Rectal smooth muscle tissue (tissue), 1 donor: ENCODE data around the gene PAK5.

ENCODE experiments used
- H3K27ac ChIP-seq: one replicate; pipeline ENCODE4 v1.7.0; 2013; ENCODE audit warnings: low read depth, low read length, inconsistent platforms
- H3K27me3 ChIP-seq: one replicate; pipeline ENCODE4 v1.7.0; 2013; ENCODE audit warnings: low read length; ENCODE audit not compliant: control insufficient read depth, insufficient read depth
- H3K36me3 ChIP-seq: one replicate; pipeline ENCODE4 v1.7.0; 2013; ENCODE audit warnings: low read length; ENCODE audit not compliant: control insufficient read depth, insufficient read depth
- H3K4me1 ChIP-seq: one replicate; pipeline ENCODE4 v1.7.0; 2013; ENCODE audit warnings: low read length; ENCODE audit not compliant: control insufficient read depth, insufficient read depth
- H3K4me3 ChIP-seq: one replicate; pipeline ENCODE4 v1.7.0; 2013; ENCODE audit warnings: low read length
- H3K9ac ChIP-seq: one replicate; pipeline ENCODE4 v1.7.0; 2013; ENCODE audit warnings: low read length

Gene PAK5

GRCh38 chr20:9629831-9630230 lies 209.0 kb downstream of the PAK5 start:
- Histone ChIP-seq H3K27ac (no peak overlapping the region), H3K4me3 (no peak overlapping the region), H3K4me1 (no peaks in the 10 kb centered on the region), H3K36me3 (no peaks in the 10 kb centered on the region), H3K9ac (no peak overlapping the region), H3K27me3 (no peaks in the 10 kb centered on the region)

- H3K27ac ChIP-seq, result no peak overlapping the region
- H3K4me3 ChIP-seq, result no peak overlapping the region
- no peaks in the 10 kb centered on the region for H3K4me1 ChIP-seq
- no peak overlapping the region for H3K9ac ChIP-seq
- H3K36me3 ChIP-seq, result no peaks in the 10 kb centered on the region
- H3K27me3 ChIP-seq, result no peaks in the 10 kb centered on the region
Observed at GRCh38 chr20:9628589-9628988, 210.3 kb downstream of the PAK5 start.

DNA sequence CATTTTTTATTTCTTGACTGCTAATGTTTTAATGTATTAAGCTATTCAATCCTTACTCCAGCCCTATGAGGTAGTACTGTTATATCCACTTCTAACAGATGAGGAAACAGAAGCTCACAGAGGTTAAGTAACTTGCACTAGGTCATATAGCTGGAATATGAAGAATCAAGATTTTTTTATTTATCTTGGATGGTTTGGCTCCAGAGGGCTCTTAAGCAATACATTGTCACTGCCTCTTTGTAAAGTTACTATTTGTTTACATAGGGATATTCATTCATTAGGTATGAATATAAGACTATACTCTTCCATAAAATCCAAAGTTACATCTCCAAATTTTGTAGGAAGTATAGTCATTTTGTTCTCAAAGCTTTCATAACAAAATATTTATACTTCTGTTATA lies 210.7 kb downstream of the PAK5 start:
- no peaks in the 10 kb centered on the region for H3K4me1 ChIP-seq
- no peak overlapping the region for H3K27ac ChIP-seq
- no peak overlapping the region for H3K4me3 ChIP-seq

GRCh38 chr20:9627219-9627618 lies 211.7 kb downstream of the PAK5 start:
- H3K36me3 ChIP-seq, result no peaks in the 10 kb centered on the region
- H3K4me3 ChIP-seq, result no peak overlapping the region
- H3K27ac ChIP-seq, result no peak overlapping the region
- no peaks in the 10 kb centered on the region for H3K4me1 ChIP-seq
- H3K9ac ChIP-seq, result no peak overlapping the region
- no peaks in the 10 kb centered on the region for H3K27me3 ChIP-seq

More for the DNA sequence above, 210.7 kb downstream of the PAK5 start:
- Histone ChIP-seq H3K9ac (no peak overlapping the region), H3K27me3 (no peaks in the 10 kb centered on the region), H3K36me3 (no peaks in the 10 kb centered on the region)

DNA sequence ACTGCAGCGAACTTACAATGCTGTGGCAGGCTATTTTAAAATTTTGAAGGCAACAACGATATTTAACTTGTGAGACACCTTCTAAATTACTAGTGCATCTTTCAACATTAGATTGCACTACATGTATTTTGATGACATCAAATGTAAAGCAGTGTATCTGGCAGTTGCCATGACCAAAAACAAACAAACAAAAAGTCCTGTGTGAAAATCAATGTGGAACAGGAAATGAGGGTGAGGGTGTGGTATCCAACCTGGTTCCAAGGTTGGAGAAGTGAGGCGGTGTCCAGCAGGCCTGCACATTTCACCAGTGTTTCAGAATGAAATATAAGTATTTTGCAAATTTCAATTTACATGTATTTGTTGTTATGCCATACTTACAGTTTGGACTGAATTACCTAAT lies 212.5 kb downstream of the PAK5 start:
- Histone ChIP-seq H3K4me3 (no peak overlapping the region), H3K9ac (no peak overlapping the region), H3K36me3 (no peaks in the 10 kb centered on the region), H3K27me3 (no peaks in the 10 kb centered on the region), H3K4me1 (no peaks in the 10 kb centered on the region), H3K27ac (no peak overlapping the region)

- H3K27ac ChIP-seq, result no peak overlapping the region
- H3K27me3 ChIP-seq, result no peaks in the 10 kb centered on the region
- H3K36me3 ChIP-seq, result no peaks in the 10 kb centered on the region
- H3K4me3 ChIP-seq, result no peak overlapping the region
- H3K9ac ChIP-seq, result no peak overlapping the region
- no peaks in the 10 kb centered on the region for H3K4me1 ChIP-seq
Observed at GRCh38 chr20:9617940-9618339, 220.9 kb downstream of the PAK5 start.

- Histone ChIP-seq H3K9ac (no peak overlapping the region), H3K4me1 (no peaks in the 10 kb centered on the region), H3K27me3 (no peaks in the 10 kb centered on the region), H3K4me3 (no peak overlapping the region), H3K27ac (no peak overlapping the region), H3K36me3 (no peaks in the 10 kb centered on the region)
Observed at GRCh38 chr20:9616833-9617461, 221.9 kb downstream of the PAK5 start.

- Histone ChIP-seq H3K36me3 (no peaks in the 10 kb centered on the region), H3K27ac (no peak overlapping the region), H3K4me1 (no peaks in the 10 kb centered on the region), H3K27me3 (no peaks in the 10 kb centered on the region), H3K9ac (no peak overlapping the region), H3K4me3 (no peak overlapping the region)
Observed at GRCh38 chr20:9616455-9616805, 222.4 kb downstream of the PAK5 start.

DNA sequence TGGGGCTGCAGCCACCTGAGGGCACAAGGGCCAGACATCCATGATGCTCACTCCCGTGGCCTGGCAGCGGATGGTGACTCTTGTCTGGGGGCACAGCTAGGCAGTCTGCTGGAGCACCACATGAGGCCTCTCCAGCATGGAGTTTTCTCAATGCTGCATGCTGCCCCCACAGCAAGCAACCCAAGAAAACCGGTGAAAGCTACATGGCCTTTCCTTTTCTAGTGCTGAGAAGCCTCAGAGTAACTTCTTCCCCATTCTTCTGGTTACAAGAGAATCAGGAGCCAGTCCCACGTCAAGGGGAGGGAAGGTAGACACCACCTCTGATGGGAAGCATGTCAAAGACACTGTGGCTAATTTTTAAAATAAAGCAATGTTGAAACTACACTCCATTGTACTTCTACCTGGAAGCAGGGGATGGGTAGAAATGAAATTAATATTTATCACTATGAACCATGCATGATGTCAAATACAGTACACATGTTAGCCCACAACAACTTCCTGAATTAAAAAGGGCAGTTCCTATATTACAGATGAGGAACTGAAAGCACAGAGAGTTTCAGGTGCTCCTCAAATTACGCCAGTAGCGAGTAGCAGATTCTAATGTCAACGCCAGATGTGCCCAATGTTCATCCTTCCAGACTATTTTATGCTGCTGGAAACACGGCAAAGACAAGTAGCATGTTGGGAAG lies 223.0 kb downstream of the PAK5 start:
- no peak overlapping the region for H3K27ac ChIP-seq
- H3K27me3 ChIP-seq, result no peaks in the 10 kb centered on the region
- no peaks in the 10 kb centered on the region for H3K4me1 ChIP-seq
- no peak overlapping the region for H3K9ac ChIP-seq
- no peak overlapping the region for H3K4me3 ChIP-seq
- no peaks in the 10 kb centered on the region for H3K36me3 ChIP-seq

DNA sequence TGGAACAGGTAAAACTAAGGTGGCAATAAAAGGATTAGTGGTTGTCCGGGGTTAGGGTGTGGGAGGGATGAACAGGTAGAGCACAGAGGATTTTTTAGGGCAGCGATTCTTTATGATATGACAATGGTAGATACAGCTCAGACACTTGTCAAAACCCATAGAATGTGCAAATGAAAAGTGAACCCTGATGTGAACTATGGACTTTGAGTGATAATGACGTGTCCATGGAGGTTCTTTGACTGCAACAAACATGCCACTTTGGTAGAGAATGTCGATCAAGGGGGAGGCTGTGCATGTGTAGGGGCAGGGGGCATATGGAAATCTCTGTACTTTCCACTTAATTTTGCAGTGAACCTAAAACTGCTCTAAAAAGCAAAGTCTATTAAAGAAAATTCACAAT lies 223.8 kb downstream of the PAK5 start:
- Histone ChIP-seq H3K9ac (no peak overlapping the region), H3K36me3 (no peaks in the 10 kb centered on the region)

GRCh38 chr20:9613871-9614270 lies 225.0 kb downstream of the PAK5 start:
- H3K27ac ChIP-seq, result no peak overlapping the region
- H3K9ac ChIP-seq, result no peak overlapping the region
- H3K36me3 ChIP-seq, result no peaks in the 10 kb centered on the region
- no peak overlapping the region for H3K4me3 ChIP-seq
- no peaks in the 10 kb centered on the region for H3K27me3 ChIP-seq
- H3K4me1 ChIP-seq, result no peaks in the 10 kb centered on the region

More for the DNA sequence above, 223.8 kb downstream of the PAK5 start:
- Histone ChIP-seq H3K27ac (no peak overlapping the region), H3K4me1 (no peaks in the 10 kb centered on the region), H3K27me3 (no peaks in the 10 kb centered on the region), H3K4me3 (no peak overlapping the region)

- no peaks in the 10 kb centered on the region for H3K4me1 ChIP-seq
- H3K36me3 ChIP-seq, result no peaks in the 10 kb centered on the region
- no peak overlapping the region for H3K27ac ChIP-seq
- no peak overlapping the region for H3K4me3 ChIP-seq
- no peak overlapping the region for H3K9ac ChIP-seq
- H3K27me3 ChIP-seq, result no peaks in the 10 kb centered on the region
Observed at GRCh38 chr20:9611921-9612320, 227.0 kb downstream of the PAK5 start.

- H3K36me3 ChIP-seq, result no peaks in the 10 kb centered on the region
- H3K4me1 ChIP-seq, result no peaks in the 10 kb centered on the region
- no peak overlapping the region for H3K27ac ChIP-seq
- H3K27me3 ChIP-seq, result no peaks in the 10 kb centered on the region
- H3K9ac ChIP-seq, result no peak overlapping the region
- H3K4me3 ChIP-seq, result no peak overlapping the region
Observed at GRCh38 chr20:9610665-9611064, 228.2 kb downstream of the PAK5 start.
